ENCODE measurements around the gene POLE.

- TF ChIP-seq POLR2A (IDR thresholded peaks at IDR 0.05) (no peak), CTCF (IDR thresholded peaks at IDR 0.05) (no peak)
These were observed 26.0 kb upstream of the POLE start for GRCh38 chr12:132713123-132713522.

All from breast epithelium (tissue), 3 donors.